GM12872 (cell line): ENCODE measurements around the gene CTF1.

Source experiments
- TF ChIP-seq, protein P1 (sequence below): IDR thresholded peaks from 3 replicates; pipeline ENCODE4 v1.5.1; 2011; ENCODE audit warnings: low read depth, mild to moderate bottlenecking, low read length, moderate library complexity; ENCODE audit not compliant: insufficient read depth

Gene CTF1

DNA sequence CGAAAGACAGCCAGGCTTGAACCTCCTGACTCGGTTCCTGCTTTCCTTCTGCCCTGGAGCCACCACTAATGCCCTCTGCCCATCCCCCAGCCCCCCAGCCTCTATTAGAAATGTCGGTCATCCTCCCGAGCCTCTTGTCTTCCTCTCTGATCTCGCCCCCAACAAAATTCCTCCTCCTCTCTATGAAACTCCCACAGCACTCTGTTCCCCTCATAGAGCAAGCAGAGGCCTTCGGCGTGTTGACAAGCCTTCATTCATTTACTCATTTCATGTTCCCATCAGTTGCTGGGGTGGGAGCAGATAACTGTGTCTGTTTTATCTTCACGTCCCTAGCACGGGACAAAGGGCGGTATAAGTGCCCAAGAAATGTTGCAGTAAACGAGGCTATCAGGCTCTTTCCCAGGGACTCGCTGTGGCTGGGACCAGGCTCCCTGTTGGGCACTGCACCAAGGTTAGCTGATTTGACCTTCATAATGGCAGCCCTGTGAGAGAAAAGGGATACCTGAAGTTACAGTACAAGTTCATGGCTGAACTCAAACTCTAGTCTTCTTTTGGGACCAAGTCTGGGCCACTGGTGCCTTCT, 34.7 kb downstream of the CTF1 start:
- TF ChIP-seq, protein P1, sequence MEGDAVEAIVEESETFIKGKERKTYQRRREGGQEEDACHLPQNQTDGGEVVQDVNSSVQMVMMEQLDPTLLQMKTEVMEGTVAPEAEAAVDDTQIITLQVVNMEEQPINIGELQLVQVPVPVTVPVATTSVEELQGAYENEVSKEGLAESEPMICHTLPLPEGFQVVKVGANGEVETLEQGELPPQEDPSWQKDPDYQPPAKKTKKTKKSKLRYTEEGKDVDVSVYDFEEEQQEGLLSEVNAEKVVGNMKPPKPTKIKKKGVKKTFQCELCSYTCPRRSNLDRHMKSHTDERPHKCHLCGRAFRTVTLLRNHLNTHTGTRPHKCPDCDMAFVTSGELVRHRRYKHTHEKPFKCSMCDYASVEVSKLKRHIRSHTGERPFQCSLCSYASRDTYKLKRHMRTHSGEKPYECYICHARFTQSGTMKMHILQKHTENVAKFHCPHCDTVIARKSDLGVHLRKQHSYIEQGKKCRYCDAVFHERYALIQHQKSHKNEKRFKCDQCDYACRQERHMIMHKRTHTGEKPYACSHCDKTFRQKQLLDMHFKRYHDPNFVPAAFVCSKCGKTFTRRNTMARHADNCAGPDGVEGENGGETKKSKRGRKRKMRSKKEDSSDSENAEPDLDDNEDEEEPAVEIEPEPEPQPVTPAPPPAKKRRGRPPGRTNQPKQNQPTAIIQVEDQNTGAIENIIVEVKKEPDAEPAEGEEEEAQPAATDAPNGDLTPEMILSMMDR, result no peak

- TF ChIP-seq, protein P1, result peak; percentile 75
Measured at GRCh38 chr16:30934827-30935557, 38.6 kb downstream of the CTF1 start.

GRCh38 chr16:30937692-30938091, 41.3 kb downstream of the CTF1 start:
- TF ChIP-seq, protein P1, result no peak

GRCh38 chr16:30941600-30942425, 45.4 kb downstream of the CTF1 start:
- TF ChIP-seq, protein P1, result peak; percentile 99

- TF ChIP-seq, protein P1, result no peak
Measured at GRCh38 chr16:30942426-30942806, 46.0 kb downstream of the CTF1 start.

DNA sequence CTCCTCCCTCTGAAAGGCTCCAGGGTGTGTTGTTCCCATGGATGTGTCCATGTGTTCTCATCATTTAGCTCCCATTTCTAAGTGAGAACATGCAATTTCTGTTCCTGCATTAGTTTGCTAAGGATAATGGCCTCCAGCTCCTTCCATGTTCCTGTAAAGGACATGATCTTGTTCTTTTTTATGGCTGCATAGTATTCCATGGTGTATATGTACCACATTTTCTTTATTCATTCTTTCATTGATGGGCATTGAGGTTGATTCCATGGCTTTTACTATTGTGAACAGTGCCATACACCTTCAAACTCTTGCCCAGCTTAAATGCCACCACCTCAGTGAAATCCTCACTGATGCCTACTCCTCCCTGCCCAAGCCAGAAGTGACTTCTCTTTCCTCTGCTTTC, 47.9 kb downstream of the CTF1 start:
- TF ChIP-seq, protein P1, result no peak
